Activated CD4-positive, alpha-beta T cell treated with anti-CD3 and anti-CD28 coated beads, Interleukin-2, Interleukin-4, amounts not matched to agents 100 ng/mL and 50 ng/mL, durations not matched to agents 16 hours and 8 hours (primary cell): ENCODE measurements around the gene YARS1.

Experiments used
- DNase-seq: peaks from one replicate; pipeline ENCODE4 v3.0.0-alpha.2; 2020; ENCODE audit warnings: low spot score

YARS1 gene

GRCh38 chr1:32780628-32781234 is 36.4 kb downstream of the YARS1 start:
- no peak for DNase-seq

DNA sequence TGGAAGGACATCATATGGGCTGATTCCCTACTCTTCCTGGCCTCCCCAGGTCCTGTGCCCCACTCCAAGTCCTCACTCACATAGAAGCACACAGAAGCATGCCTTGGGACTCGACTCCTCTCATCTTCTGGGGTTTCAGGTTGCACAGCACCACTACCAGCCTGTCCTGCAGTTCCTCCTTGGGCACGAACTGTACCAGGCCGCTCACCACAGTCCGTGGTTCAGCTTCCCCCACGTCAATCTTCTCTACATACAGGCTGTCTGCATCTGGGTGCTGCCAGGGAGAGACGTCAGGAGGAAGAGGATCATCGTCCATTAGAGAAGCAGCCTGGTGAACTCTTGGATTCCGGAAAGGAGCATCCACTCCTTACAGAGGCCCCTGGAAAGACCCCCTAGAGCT is 37.2 kb downstream of the YARS1 start:
- no peak for DNase-seq

- no peak for DNase-seq
Observed at GRCh38 chr1:32779242-32779641, 37.9 kb downstream of the YARS1 start.

GRCh38 chr1:32775640-32776337 is 41.4 kb downstream of the YARS1 start:
- DNase-seq: no peak

GRCh38 chr1:32774950-32775634 is 42.1 kb downstream of the YARS1 start:
- no peak for DNase-seq

GRCh38 chr1:32774464-32774808 is 42.7 kb downstream of the YARS1 start:
- no peak for DNase-seq

DNA sequence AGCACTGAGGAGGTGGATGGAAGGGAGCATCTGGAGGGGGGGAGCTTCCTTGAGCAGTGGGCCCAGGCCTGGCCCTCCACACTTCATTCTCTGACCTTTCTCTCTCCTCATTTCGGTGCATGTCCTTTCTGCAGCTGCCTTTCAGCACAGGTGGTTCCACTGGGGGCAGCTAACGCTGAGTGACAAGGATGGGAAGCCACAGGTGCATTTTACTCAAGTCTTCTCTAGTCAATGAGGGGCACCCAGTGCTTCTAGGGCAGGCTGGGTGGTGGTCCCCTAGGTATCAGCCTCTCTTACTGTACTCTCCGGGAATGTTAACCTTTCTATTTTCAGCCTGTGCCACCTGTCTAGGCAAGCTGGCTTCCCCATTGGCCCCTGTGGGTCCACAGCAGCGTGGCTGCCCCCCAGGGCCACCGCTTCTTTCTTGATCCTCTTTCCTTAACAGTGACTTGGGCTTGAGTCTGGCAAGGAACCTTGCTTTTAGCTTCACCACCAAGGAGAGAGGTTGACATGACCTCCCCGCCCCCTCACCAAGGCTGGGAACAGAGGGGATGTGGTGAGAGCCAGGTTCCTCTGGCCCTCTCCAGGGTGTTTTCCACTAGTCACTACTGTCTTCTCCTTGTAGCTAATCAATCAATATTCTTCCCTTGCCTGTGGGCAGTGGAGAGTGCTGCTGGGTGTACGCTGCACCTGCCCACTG is 43.2 kb downstream of the YARS1 start:
- DNase-seq: no peak

DNA sequence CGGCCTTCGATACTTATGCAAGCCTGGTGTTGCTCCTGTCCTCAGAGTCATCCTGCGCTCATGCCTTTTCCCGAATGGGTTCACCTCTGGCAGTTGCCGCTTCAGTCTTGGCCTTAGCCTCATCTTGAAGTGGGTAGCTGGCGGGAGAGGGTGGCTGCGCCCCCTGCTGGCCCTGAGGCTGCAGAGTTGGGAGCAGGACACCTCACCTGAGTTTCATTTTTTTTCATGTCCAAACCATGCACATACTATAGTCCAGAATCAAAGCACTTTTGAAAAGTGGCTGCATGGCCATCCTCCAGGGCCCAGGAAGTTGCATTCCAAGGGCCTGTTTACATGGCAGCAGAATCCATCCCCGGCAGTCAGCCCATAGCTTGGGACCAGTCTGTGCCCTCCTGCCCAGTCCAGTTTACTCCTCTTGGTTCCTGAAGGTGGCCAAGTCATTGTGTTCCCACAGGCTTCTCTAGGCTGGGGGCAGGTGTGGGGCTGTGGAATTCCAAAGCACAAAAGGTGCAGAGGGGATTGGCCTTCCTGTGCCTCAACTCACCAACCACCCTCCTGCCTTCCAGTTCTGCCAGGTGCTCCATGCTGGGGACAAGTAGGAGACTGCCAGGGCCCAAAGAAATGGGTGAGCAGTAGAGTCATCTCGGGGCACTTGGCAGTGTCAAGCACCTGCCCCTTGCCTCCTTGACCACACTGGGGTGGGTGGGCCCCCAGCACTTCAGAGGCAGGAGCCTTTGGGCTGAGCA is 44.0 kb downstream of the YARS1 start:
- DNase-seq: peak; percentile 76

- DNase-seq: no peak
Observed at GRCh38 chr1:32772281-32773017, 44.7 kb downstream of the YARS1 start.

DNA sequence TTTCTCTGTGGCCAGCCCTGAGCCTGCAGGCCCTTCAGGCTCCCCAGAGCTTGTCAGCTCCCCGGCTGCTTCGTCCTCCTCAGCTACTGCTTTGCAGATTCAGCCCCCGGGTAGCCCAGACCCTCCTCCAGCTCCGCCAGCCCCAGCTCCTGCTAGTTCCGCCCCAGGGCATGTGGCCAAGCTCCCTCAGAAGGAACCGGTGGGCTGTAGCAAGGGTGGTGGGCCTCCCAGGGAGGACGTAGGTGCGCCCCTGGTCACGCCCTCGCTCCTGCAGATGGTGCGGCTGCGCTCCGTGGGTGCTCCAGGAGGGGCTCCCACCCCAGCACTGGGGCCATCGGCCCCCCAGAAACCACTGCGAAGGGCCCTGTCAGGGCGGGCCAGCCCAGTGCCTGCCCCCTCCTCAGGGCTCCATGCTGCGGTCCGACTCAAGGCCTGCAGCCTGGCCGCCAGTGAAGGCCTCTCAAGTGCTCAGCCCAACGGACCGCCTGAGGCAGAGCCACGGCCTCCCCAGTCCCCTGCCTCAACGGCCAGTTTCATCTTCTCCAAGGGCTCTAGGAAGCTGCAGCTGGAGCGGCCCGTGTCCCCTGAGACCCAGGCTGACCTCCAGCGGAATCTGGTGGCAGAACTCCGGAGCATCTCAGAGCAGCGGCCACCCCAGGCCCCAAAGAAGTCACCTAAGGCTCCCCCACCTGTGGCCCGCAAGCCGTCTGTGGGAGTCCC is 45.4 kb downstream of the YARS1 start:
- DNase-seq: no peak

DNA sequence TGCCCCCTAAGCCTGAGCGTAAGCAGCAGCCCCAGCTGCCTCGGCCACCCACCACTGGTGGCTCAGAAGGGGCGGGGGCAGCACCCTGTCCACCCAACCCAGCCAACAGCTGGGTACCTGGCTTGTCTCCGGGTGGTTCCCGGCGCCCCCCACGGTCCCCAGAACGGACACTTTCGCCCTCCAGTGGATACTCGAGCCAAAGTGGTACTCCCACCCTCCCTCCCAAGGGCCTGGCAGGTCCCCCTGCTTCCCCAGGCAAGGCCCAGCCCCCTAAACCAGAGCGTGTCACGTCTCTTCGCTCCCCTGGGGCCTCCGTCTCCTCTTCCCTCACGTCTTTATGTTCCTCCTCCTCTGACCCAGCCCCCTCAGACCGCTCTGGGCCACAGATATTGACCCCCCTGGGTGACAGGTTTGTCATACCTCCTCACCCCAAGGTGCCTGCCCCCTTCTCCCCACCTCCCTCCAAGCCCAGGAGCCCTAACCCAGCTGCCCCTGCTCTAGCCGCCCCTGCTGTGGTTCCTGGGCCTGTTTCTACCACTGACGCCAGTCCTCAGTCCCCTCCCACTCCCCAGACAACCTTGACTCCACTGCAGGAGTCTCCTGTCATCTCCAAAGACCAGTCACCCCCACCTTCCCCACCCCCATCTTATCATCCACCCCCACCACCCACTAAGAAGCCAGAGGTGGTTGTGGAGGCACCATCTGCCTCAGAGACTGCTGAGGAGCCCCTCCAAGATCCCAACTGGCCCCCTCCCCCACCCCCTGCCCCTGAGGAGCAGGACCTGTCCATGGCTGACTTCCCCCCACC is 46.2 kb downstream of the YARS1 start:
- DNase-seq: no peak

GRCh38 chr1:32770221-32770731 is 46.9 kb downstream of the YARS1 start:
- no peak for DNase-seq

DNA sequence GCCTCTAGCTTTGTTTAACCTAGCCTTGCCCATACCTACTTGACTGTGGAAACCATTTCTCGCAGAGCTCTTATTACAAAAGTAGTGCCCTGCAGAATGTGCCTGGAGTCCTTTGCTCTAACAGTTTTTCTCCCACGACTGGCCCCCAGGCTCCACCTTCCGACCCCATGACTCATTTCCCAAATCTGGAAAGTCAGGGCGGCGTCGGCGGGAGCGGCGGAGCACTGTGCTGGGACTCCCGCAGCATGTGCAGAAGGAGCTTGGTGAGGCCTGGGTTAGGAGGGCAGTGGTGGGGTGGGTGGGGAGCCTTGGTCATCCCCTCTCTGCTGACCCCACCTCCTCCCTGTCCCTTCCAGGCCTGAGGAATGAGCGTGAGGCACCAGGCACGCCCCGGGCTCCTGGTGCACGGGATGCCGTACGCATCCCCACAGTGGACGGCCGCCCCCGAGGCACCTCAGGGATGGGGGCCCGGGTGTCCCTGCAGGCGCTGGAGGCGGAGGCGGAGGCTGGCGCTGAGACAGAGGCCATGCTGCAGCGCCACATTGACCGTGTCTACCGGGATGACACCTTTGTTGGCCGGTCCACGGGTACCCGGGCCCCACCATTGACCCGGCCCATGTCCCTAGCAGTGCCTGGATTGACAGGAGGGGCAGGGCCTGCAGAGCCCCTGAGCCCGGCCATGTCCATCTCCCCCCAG is 47.5 kb downstream of the YARS1 start:
- DNase-seq: no peak

DNA sequence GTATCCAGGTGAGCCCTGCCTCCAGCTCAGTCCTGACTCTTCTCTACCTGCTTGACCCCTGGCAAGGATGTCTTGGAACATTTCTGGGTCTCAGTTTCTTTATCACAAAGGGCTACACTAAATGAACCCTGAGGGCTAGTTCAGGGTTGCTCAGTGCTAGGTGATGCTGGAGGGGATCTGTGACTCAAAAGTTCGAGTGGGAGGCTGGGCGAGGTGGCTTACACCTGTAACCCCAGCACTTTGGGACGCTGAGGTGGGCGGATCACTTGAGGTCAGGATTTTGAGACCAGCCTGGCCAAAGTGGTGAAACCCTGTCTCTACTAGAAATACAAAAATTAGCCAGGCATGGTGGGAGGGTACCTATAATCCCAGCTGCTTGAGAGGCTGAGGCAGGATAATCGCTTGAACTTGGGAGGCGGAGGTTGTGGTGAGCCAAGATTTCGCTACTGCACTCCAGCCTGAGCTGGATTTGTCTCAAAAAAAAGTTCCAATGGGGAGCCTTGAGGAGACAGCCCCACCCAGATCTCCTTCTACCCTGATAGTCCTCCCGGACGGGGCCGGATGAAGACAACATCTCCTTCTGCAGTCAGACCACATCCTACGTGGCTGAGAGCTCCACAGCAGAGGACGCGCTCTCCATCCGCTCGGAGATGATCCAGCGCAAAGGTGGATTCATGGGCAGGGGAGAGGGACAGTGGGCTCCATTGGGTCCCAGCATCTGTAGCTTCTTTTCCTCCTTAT is 48.9 kb downstream of the YARS1 start:
- no peak for DNase-seq

DNA sequence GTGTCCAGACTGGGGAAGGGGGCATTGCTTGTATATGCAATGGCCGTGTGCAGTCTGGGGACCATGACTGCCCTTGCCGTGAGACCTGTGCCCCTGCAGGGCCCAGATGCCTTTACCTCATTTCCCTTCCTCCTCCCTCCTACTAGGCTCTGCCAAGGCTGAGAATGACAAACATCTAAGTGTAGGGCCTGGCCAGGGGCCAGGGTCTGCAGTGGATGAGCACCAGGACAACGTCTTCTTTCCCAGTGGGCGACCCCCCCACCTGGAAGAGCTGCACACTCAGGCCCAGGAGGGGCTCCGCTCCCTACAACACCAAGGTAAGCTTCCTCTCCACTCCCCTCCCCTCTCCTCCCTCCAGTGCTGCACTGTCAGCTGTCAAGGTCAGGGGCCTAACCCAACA is 49.5 kb downstream of the YARS1 start:
- no peak for DNase-seq

GRCh38 chr1:32767156-32767555 is 50.0 kb downstream of the YARS1 start:
- DNase-seq: no peak

DNA sequence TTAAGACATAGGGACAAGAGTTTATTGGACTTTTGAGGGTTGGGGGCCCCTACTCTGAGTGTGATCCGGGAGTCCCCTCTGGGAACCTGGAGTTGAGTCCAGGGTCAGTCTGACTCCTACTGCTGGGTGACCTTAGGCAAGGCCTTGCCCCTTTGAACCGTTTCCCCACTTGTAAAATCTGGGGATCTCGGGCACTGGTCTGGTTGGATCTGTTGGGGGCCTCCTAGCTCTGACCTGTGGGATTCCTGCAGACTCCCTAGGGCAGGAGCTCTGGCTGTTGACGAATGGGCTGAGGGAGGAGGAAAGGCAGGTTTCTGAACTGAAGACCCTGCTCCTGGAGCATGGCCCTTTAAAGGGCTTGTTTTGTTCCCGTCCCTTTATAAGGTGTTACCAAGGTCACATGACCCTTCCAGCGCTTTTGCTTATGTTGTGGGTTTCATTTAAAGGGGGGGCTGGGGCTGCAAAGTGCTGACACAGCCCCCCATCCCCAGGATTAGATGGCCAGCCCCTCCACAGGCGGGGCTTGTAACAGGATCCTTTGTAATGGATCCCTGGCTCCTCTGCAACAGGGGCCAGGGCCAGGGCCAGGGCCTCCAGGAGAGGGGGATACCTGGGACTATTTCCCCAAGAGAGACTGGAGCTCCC is 50.7 kb downstream of the YARS1 start:
- DNase-seq: no peak
